Gastroesophageal sphincter (tissue), 3 donors: ENCODE measurements around the gene NCOR1.

Experiments
- POLR2A ChIP-seq, 2 donors: fragments of 450-650 bp; IDR thresholded peaks; one replicate each; pipeline ENCODE4 v1.6.1; 2017; ENCODE audit warnings: antibody characterized with exemption in 2 of 2, mild to moderate bottlenecking in 2 of 2, moderate library complexity in 1 of 2
- TF ChIP-seq, protein P1 (sequence below), 4 experiments: fragments of 200-600 bp in 2 of 4; fragments of 450-650 bp in 2 of 4; sonication (generic) in 1 of 4; IDR thresholded peaks; one replicate each; pipeline ENCODE4 v1.5.1; 2017 to 2019; ENCODE audit warnings: antibody characterized with exemption in 4 of 4, mild to moderate bottlenecking in 2 of 4, moderate library complexity in 2 of 4

DNA sequence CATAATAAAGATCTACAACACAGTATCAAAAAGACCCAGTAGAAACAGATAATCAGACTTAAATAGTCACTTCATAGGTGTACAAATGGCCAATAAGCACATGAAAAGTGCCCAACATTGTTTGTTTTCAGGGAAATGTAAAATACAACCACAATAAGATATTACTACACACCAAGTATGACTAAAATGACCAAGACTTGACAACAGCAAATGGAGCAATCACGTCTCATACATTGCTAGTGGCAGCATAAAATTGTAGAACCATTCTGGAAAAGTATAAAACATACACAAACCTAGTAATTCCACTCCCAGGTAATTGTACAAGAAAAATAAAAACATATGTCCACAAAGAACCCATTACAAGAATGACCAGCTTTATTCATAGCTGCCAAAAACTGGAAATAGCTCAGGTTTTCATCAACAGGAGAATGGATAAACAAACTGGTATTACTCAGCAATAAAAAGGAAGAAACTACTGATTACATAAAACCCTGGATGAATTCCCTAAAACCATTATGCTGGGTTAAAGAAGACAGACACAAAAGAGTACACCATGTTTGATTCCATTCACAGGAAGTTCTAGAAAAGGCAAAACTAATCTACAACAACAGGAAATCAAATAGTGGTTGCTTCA is 130.2 kb downstream of the NCOR1 start:
- TF ChIP-seq, protein P1, sequence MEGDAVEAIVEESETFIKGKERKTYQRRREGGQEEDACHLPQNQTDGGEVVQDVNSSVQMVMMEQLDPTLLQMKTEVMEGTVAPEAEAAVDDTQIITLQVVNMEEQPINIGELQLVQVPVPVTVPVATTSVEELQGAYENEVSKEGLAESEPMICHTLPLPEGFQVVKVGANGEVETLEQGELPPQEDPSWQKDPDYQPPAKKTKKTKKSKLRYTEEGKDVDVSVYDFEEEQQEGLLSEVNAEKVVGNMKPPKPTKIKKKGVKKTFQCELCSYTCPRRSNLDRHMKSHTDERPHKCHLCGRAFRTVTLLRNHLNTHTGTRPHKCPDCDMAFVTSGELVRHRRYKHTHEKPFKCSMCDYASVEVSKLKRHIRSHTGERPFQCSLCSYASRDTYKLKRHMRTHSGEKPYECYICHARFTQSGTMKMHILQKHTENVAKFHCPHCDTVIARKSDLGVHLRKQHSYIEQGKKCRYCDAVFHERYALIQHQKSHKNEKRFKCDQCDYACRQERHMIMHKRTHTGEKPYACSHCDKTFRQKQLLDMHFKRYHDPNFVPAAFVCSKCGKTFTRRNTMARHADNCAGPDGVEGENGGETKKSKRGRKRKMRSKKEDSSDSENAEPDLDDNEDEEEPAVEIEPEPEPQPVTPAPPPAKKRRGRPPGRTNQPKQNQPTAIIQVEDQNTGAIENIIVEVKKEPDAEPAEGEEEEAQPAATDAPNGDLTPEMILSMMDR (IDR thresholded peaks at IDR 0.05), result no peak
- TF ChIP-seq POLR2A (IDR thresholded peaks at IDR 0.05), result no peak
